GM18508 (cell line): ENCODE results near the gene ATOX1.
A peak's percentile ranks its signal among the peaks of the same experiment; 100 is the strongest.
"Not testable (repeated sequence)": the region's sequence is repeated elsewhere in the genome, so short reads cannot be mapped to it uniquely, and the experiment has no call there.

Experiments
- ATAC-seq: cut with Tn5 transposase; IDR thresholded peaks from one replicate; pipeline ENCODE4 v1.9.1; 2021; ENCODE audit warnings: moderate number of reproducible peaks; ENCODE audit not compliant: insufficient read depth, unreplicated experiment

The ATOX1 gene

DNA sequence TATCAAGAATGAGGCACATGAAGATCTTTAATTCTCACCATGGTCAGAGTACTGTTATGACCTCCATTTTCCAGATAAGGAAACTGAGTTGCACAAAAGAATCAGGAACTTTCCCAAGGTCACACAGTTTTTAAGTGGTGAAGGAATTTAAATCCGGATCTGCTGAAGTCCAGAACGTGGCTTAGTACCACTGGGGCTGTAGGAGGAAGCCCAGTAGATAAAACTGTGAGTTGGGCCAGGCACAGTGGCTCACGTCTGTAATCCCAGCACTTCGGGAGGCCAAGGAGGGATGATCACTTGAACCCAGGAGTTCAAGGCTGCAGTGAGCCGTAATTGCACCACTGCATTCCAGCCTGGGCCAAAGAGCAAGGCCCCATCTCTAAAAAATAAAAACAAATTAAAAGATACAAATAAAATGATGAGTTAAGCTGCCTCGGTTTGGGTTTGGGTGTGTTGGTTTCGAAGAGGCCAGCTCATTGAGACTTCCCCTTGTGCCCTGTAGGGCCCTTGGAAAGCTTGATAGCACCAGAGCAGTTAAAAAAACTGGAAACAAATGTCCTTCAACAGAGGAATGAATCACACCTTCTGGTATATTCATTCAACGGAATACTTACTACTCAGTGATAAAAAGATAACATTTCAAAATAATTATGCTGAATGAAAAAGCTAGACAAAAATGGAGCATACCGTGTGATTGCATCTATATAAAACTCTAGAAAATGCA, 20.1 kb downstream of the ATOX1 start:
- ATAC-seq, result no peak

DNA sequence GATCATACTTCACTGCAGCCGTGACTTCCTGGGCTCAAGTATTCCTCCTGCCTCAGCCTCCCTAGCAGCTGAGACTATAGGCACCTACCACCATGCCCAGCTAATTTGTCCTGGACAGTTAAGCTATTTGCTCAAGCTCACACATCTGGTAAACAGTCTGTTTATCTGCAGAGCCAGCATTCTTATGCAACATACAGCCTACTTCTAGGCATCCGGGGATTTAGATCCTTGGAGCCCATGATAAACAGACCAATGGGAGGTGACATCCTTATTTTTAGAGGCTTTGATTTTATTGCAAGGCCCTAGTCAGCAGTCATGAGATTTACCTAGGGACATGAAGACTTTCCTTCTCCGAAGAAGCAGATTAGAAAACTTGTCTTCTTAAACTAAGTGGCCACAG, 21.0 kb downstream of the ATOX1 start:
- ATAC-seq, result no peak

DNA sequence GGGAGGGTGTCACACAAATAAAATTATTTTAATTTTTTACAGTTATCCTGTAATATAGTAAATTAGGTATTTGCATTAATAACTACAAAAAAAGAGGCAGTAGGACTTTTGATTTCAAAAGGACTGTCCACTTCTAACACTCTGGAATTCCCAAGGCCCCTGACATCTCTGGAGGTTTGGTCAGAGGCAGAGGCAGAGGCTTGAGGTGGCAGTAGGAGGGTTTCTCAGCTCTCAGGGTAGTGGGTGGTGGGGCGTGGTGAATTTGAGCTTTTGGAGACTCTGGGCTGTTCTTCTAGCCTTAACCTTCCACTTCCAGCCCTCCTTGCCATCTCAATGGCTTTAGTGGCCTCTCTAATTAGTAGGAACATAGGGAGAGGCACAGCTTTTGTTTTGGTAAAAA, 22.8 kb downstream of the ATOX1 start:
- ATAC-seq, result no peak

DNA sequence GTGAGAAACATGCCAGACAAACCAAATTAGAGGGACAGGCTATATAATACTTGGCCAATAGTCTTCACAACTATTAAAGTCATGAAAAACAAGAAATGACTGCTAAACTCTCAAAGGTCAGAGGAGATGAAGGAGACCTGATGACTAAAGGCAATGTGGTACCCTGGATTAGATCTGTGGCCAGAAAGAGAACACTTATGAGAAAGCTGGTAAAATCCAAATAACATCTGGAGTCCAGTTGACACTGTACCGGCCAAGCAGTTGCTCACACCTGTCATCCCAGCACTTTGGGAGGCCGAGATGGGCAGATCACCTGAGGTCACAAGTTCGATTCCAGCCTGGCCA, 24.4 kb downstream of the ATOX1 start:
- no peak for ATAC-seq

DNA sequence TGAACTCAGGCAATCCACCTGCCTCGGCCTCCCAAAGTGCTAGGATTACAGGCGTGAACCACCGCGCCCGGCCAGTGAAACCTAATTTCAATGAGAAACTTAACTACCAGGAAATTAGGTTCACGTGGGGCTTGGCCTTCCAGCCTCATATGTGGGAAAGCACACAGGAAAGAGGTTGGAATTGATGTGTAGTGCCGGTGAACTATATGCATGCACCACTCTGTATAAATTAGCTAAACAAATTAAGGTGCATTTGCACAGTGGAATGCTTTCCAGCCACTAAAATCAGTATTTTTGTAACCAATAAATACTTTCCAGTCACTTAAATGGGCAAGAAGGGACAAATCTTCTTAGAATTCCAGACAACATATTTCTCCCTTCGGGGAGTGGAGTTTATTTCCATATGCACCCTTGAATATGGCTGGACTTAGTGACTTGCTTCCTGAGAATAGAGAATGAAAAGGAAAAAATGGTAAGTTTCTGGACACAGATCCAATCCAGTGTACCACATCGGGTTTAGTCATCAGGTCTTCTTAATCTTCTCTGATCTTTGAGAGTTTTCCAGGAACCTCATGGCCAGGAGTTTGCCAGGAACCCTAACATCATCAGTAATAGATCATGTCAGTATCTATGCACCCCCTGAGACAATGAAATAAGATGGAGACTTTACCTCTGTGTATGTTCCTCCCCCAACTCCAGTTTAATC, 24.9 kb downstream of the ATOX1 start:
- no peak for ATAC-seq

DNA sequence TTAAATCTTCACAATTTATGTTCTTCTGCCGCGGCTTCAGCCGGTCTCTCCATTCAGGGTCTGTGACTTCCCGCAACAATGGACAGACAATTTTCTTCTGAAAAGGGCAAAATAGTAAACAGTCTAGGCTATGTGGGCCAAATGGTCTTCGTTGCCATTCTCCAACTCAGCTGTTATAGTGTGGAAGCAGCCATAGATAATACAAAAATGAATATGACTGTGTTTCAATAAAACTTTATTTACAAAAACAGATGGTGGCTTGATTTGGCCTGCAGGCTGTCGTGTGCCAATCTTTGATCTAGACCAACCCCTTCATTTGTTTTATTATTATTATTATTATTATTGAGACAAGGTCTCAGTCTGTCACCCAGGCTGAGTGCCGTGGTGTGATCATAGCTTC, 28.1 kb downstream of the ATOX1 start:
- no peak for ATAC-seq

DNA sequence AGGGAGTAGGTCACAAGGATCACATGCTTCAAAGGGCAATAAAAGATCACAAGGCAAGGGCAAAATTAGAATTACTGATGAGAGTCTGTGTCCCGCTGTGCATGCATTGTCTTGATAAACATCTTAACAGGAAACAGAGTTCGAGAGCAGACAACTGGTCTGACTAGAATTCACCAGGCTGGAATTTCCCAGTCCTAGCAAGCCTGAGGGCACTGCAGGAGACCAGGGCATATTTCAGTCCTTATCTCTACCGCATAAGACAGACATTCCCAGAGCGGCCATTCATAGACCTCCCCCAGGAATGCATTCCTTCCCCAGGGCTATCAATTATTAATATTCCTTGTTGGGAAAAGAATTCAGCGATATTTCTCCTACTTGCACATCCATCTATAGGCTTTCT, 28.8 kb downstream of the ATOX1 start:
- not testable (repeated sequence) for ATAC-seq

DNA sequence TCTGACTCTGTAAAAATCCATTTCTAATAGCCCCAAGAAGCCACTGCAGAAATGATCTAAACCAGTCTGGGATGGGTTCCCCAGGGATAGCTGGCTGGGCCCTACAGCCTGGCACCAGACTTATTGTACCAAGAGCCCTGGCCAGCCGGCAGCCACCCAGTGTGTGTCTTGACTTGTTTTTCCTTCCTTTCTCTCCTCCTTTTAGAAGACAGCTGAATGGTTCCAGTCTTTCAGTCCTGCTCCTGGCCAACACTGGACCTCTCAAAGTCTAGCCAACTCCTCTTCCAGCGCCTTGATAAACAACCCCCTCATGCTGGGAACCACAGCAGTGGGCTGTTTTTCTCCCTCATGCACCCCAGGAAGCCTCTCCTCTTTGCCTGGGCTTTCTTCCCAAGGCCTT, 34.1 kb downstream of the ATOX1 start:
- ATAC-seq, result no peak

DNA sequence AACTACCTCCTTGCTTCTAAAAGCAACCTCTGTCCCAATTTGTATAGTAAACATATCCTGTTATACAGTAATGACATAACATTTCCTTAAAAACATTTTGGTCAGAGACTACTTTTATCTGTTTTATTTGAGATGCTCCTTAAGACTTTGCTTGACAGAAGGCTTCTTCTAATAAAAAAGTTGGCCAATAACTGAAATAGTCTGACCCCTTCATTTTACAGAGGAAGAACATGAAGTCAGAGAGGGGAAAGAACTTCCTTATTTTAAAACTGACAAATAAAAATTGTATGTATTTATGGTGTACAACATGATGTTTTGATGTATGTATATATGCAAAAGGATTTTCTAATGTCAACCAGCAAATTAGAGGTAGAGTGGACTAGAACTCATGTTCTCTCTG, 35.9 kb downstream of the ATOX1 start:
- no peak for ATAC-seq

DNA sequence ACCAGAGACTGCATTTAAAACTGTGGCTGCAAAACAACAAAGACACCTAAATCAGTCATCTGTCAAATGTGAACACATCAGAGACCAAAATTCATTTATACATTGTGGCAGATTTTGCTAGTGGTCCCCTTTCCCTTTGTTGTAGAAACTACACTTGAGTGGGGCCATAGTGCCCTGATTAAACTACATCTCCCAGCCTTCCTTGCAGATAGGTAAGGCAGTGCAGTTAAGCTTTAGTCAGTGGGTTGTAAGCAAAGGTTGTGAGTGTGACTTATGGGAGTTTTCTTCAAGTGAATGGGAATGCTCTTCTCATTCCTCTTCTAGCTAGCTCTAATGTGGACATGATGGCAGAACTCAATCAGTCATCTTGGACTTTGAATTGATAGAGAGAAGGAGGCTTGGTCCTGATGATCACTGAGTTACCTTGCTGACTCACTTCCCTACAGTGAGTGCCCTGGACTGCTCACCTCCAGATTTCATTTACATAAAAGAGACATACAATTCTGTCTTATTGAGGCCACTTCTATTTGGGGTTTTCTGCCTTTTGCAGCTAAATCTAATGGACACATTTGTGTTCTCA, 36.5 kb downstream of the ATOX1 start:
- ATAC-seq, result no peak

DNA sequence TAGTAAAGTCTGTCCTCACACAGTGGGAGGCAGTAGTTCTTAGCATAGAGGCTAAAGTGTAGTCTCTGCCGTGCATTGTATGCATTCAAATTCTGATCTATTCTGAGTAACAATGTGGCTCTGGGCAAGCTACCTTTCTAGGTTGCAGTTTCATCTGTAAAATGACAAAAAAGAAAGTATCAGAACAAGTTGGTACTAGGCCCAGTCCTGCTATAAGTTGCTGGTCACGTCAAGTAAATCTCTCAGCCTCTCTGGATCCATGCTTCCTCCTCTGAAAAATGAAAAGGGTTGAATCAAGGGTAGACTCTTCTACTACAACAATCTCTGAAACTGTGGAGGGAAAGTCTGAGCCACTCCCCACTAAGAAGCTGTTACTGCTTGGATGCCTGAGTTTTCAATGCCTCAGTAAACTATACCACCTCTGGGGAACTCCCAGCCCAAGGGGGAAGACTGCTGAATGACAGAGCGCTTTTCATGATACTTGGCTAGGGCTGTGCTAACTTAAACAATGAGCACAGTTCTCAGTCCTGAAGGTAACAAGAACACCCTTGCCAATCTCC, 37.3 kb downstream of the ATOX1 start:
- ATAC-seq, result peak; percentile 80

DNA sequence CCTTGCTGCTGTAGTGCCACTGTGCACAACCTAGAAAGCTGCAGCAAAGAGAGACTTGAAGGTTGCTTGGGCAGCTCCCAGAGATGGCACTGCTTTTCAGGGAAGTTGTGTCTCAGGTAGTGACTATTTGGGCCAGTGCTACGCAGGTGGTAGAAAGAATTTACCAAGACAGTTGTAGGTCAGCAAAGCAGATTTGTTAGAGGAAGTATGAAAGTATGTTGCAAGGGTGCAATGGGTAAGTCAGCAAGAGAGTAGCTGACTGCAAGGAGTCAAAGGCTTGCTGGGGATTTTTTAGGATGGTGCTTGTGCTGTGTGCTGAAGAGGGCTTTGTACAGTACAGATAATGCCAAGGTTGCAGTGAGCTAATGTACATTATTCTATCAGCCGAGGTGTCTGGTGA, 38.2 kb downstream of the ATOX1 start:
- no peak for ATAC-seq

DNA sequence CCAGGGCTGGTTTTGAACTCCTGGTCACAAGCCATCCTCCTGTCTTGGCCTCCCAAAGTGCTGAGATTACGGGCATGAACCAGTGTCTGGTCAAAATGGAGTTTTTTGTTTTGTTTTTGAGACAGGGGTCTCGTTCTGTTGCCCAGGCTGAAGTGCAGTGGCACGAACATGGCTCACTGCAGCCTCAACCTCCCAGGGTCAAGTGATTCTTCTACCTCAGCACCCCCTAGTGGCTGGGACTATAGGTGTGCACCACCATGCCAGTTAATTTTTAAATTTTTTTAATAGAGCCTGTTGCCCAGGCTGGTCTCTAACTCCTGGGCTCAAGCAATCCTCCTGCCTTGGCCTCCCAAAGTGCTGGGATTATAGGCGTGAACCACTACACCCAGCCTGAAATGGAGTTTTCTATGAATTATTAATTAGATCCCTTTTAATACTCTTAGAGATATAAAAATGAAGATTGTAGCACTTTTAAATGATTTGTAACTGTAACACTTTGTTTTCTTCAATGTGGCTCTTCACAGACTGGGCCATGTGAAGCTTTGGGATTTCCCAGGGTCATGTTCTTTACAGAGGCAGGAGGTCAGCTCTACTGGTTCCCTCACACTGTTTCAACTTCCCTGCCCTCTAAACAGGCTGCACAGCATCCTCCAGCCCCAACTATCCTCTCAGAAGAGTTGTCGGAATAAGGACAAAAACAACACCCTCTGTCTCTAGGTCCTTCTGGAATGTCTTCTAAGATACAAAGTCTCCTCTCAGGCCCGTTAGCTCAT, 39.0 kb downstream of the ATOX1 start:
- no peak for ATAC-seq

DNA sequence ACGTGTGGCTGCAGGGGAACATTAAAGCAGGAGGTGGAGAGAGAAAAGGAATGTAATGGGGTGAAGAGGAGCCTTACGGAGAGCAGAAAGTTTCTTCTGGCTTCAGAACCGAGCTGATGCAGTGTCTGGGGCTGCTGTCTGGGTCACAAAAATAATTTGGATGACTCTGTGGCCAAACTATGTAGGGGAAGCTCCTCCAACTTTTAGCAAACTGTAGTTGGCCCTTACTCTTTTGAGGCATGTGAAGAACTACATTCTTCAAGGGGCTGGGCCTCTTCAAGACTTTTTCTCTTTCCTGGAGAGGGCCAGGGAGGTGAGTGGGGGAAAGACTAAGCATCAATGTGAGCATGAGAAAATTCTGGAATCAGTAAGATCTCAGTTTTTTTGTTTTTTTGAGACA, 39.8 kb downstream of the ATOX1 start:
- no peak for ATAC-seq

DNA sequence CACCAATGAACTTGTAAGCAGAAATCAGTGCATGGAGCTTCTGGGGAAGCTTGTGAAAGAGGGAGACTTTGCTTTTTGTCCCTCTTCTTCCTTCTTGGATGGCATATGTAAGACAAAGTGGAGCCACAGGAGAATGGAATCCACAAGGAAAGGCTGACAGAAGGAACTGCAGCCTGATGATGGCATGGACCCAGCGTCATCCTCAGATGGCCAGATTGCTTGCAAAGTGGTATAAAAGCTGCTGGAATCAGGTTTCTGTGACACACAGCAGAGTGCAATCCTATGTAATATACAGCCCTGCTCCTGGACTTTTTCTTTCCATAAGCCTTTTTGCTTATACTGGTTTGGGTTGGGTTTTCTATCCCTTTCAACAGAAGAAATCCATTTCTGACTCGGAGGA, 40.3 kb downstream of the ATOX1 start:
- no peak for ATAC-seq

DNA sequence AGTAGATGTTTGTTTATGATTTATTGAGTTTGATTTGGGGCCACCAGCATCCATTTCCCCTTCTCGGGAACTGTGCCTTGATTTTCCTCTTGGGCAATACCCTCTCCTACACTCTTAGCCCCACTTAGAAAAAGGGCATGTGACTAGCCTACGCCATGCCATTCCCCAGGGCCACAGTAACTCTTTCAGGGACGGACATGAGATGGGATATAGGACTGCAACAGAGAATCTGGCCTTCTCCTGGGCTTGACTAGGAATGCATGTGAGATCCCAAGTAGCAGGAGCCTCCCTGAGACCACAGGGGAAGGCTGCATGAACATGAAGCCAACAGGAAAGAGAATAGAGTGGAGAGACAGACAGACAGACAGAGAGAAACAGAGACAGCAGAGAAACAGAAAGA, 41.0 kb downstream of the ATOX1 start:
- ATAC-seq, result no peak

DNA sequence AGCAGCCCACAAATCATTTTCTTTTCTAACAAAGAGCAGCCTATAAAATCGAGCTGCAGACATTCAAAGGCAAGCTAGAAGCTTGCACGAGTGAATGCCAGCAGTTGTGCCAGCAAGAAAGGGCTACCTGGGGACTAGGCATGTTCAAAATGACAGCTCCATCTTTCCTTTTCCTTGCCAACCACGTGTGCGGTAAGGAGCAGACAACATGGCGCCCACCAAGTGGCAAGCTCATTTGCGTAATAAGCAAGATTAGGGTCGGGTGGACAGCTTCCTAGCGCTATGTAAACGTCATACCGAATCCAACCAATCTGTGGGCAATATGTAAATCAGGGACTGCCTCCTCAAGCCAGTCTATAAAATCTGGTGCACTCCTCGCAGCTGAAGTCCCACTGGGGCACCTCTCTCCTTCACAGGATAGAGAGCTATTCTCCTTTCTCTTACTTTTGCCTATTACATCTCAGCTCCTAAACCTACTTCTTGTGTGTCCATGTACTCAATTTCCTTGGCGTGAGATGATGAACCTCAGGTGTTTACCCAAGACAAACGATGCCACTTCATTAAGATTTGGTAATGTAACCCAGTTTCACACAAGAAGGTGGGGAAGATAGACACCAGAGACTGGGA, 49.2 kb downstream of the ATOX1 start:
- no peak for ATAC-seq

DNA sequence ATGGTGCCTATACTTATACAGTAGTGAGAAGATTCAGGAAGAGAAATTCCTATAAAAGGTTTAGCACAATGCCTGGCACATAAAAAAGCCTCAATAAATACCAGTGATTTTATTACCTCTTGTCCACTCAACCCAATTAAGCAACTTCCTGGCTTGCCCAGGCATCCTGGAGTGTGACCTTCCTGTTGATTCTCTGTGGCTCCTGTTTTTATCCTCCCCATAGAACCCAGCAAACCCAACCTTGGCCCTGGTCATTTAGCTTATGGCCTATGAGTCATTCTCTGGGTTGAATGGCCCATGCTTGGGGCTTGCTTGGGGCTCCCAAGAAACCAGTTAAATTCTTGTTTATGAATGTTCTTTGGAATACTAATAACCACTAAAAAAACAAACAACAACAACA, 50.3 kb downstream of the ATOX1 start:
- ATAC-seq, result no peak

DNA sequence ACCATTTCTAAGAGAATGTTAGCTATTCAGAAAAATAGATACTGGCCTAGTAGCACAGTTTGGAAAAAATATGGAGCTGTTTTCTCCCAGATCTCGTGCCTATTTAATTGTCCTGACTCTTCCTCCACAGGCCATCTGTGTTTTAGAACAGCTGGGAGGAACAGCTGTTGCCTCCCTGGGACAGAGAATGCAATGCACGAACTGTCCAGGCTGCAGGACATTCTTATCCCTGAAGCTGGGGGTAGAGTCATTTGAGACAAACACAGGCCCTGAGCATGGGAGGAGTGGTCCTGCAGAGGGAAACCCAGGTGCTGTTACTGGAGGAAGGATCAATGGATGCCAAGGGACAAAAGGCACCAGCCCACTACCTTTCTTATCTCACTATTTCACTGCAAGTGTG, 50.9 kb downstream of the ATOX1 start:
- ATAC-seq, result no peak

DNA sequence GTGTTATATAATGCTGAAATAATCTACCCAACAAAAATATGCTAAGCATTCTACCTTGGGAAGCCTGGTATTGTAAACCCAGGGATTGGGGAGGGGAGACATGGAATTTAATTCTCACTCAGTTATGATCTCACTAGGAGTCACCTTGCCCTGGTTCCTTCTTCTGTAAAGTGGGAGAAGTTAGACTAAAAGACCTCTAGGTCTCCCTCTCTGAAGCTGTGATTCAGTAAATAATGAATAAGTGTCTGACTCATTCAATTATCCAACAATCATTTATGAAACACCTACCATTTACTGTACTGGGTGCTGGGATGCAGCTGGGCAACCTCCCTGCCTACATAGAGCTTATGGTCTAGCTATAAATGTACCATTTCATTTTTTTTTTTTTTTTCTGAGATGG, 51.5 kb downstream of the ATOX1 start:
- ATAC-seq, result no peak
